ENCODE data around the gene SPHK2. TPM values are rescaled to one million over a fixed set of nuclear protein-coding genes. Genes with fewer than 3 reads are reported as not detected.

Gene SPHK2
- total and polyA plus RNA-seq, 12 donors: 4.3 to 29.9 (median 16.8) TPM

- intact Hi-C loops (cut with DNase I): no loop called here
- WGBS, 4 donors: 1 to 6% (median 1%) methylated on average over 6 to 67 of the region's 67 CpGs
- Histone ChIP-seq H3K36me3 (replicated peaks in 1 of 2) (peaks cover 0 to 7% of the 10 kb centered on the region in 2 donors), H3K27me3 (no peaks in the 10 kb centered on the region), H3K4me1 (replicated peaks in 1 of 2) (peaks cover 41 to 63% of the 10 kb centered on the region in 2 donors), H3K27ac (peak overlapping the region; percentile 93 to 98 (median 95)), H3K9me3 (replicated peaks in 1 of 3) (no peaks in the 10 kb centered on the region), H3K4me3 (peak overlapping the region in 3 of 4 donors; percentile 45 to 70 (median 50))
- peak; percentile 74 to 89 (median 81) for DNase-seq
- TF ChIP-seq CTCF (IDR thresholded peaks at IDR 0.05) (no peak), POLR2A (IDR thresholded peaks at IDR 0.05) (peak in 1 of 2 donors; percentile 92)
Observed at GRCh38 chr19:48635263-48635965, 16.1 kb downstream of the SPHK2 start.

- intact Hi-C loops (cut with DNase I): no loop called here
- peaks cover 0 to 5% of the 10 kb centered on the region in 2 donors for H3K36me3 ChIP-seq (replicated peaks in 1 of 2)
- whole genome bisulfite sequencing, 4 donors: 1 to 2% (median 2%) methylated on average over 30 to 35 of the region's 35 CpGs
- TF ChIP-seq POLR2A (IDR thresholded peaks at IDR 0.05): no peak
- no peak for TF ChIP-seq CTCF (IDR thresholded peaks at IDR 0.05)
- H3K27me3 ChIP-seq: no peaks in the 10 kb centered on the region
- H3K27ac ChIP-seq: peak overlapping the region; percentile 93 to 98 (median 95)
- H3K4me1 ChIP-seq (replicated peaks in 1 of 2): peaks cover 34 to 55% of the 10 kb centered on the region in 2 donors
- DNase-seq: peak; percentile 65 to 87 (median 80)
- no peaks in the 10 kb centered on the region for H3K9me3 ChIP-seq (replicated peaks in 1 of 3)
- peak overlapping the region; percentile 31 to 87 (median 58) for H3K4me3 ChIP-seq
Observed at GRCh38 chr19:48635966-48636858, 16.9 kb downstream of the SPHK2 start.

GRCh38 chr19:48636859-48637448 is 17.6 kb downstream of the SPHK2 start, which contains the start of gene DBP:
Gene DBP (minus strand): TSS chr19:48637379. CDS start chr19:48636994, 385 bp downstream.
- Histone ChIP-seq H3K27ac (peak within 1 kb of the TSS; percentile 95 to 98 (median 96)), H3K4me3 (peak within 1 kb of the TSS; percentile 31 to 87 (median 58)), H3K36me3 (replicated peaks in 1 of 2) (no peaks in the 10 kb centered on the region), H3K27me3 (no peaks in the 10 kb centered on the region), H3K4me1 (replicated peaks in 1 of 2) (peaks cover 34 to 49% of the 10 kb centered on the region in 2 donors), H3K9me3 (replicated peaks in 1 of 3) (no peaks in the 10 kb centered on the region)
- intact Hi-C loops (cut with DNase I): no loop called here
- TF ChIP-seq POLR2A (IDR thresholded peaks at IDR 0.05): peak; percentile 12 to 95
- peak in 2 of 6 experiments; percentile 14 to 35 for TF ChIP-seq CTCF (IDR thresholded peaks at IDR 0.05)
- 0 to 2% (median 1%) methylated on average over 13 to 40 of the region's 40 CpGs for WGBS, 4 donors
- peak in 5 of 7 donors; percentile 71 to 83 (median 73) for DNase-seq

Measured in adrenal gland (tissue), 12 donors.